T-helper 17 cell (primary cell): ENCODE measurements around the gene NDUFB11. TPM values are rescaled to one million over a fixed set of nuclear protein-coding genes. Genes with fewer than 3 reads are reported as not detected.

Experiments
- ATAC-seq: fragments of 150-1000 bp; cut with Tn5 transposase; 2 replicates; pipeline ENCODE4 v1.10.0; 2021; ENCODE audit warnings: mild to moderate bottlenecking, moderate library complexity
- DNase-seq, 3 donors: peaks; one replicate each; pipeline versions ENCODE4 v3.0.0 to v3.0.0-alpha.2; 2020 to 2021
- H3K9me3 ChIP-seq: one replicate; pipeline ENCODE4 v1.7.0; 2013; ENCODE audit warnings: low read length, mild to moderate bottlenecking; ENCODE audit not compliant: control insufficient read depth, poor library complexity, severe bottlenecking
- H3K27ac Mint-ChIP-seq: one replicate; pipeline ENCODE4 v1.8.0; 2022; ENCODE audit warnings: mild to moderate bottlenecking, moderate library complexity, mixed read lengths
- H3K27me3 Mint-ChIP-seq: one replicate; pipeline ENCODE4 v1.8.0; 2022; ENCODE audit warnings: mixed read lengths
- H3K36me3 Mint-ChIP-seq: one replicate; pipeline ENCODE4 v1.8.0; 2022; ENCODE audit warnings: low read depth, mixed read lengths
- H3K4me1 Mint-ChIP-seq: one replicate; pipeline ENCODE4 v1.8.0; 2022; ENCODE audit warnings: mild to moderate bottlenecking, mixed read lengths
- H3K4me3 Mint-ChIP-seq: one replicate; pipeline ENCODE4 v1.8.0; 2022; ENCODE audit warnings: mild to moderate bottlenecking, moderate library complexity, mixed read lengths
- total RNA-seq, 4 donors: library from RNA in 2 of 4; stranded (reverse) in 2 of 4; gene quantifications; one replicate each; pipeline ENCODE4 v1.2.3 and lab custom pipeline; 2022 to 2026

NDUFB11 gene
- total RNA-seq, result 10 to 100 TPM; 55.4 to 55.6 TPM
- 33.6 to 42.9 reads per million in 2 donors for total RNA-seq (lab: John Stamatoyannopoulos, UW)

DNA sequence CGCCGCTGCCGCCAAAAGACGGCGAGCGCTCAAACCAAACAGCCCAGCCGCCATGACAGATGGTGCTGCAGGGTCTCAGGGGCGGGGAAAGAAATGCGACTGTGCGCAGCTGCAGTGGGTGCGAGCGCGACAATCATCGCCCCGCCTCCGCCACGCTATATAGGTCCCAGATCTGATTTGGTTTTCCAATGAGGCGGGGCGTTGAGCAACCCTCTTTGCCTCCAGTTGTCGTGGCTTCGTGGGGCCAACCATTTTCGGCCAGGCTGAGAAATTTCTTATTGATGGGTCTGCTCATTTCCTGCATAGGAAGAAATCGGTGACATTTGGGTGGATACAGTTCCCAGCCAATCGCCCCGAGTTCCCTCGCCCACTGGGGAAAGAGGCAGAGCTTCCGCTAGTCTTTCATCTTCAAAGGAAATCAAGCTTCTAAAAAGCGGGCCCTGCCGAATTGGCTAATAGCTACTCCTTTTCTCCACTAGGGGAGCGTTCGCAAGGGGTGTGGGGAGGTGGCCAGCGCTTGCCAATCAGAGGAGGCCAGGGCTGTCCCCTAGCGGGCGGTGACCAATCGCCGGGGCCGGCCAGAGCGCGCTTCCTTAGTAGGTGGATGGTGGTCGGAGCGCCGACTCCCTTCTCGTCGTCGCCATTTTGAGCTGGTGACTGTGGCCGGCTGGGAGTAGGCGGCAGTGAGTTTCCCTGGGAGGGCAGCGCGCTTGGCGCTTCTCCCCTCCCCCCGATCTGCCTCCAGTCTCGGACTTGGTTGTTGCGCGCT, at the start of gene NDUFB11, which contains the start of gene RBM10:
NDUFB11 (minus strand) TSS at position 77 of the 769 bp plus-strand sequence; CDS start at position 54, 23 bp downstream.
RBM10 (plus strand) TSS at position 596 of the 769 bp plus-strand sequence. CDS start 2,261 bp downstream, outside the sequence.
- ATAC-seq (peak; percentile 91), DNase-seq (peak; percentile 75 to 84 (median 79))
- H3K27me3 Mint-ChIP-seq, result no peaks in the 10 kb centered on the region
- H3K9me3 ChIP-seq, result no peaks in the 10 kb centered on the region
- H3K4me1 Mint-ChIP-seq, result peaks cover 28% of the 10 kb centered on the region
- peak within 1 kb of the TSS; percentile 98 for H3K4me3 Mint-ChIP-seq
- peak within 1 kb of the TSS; percentile 99 for H3K27ac Mint-ChIP-seq
- peaks cover 7% of the 10 kb centered on the region for H3K36me3 Mint-ChIP-seq

DNA sequence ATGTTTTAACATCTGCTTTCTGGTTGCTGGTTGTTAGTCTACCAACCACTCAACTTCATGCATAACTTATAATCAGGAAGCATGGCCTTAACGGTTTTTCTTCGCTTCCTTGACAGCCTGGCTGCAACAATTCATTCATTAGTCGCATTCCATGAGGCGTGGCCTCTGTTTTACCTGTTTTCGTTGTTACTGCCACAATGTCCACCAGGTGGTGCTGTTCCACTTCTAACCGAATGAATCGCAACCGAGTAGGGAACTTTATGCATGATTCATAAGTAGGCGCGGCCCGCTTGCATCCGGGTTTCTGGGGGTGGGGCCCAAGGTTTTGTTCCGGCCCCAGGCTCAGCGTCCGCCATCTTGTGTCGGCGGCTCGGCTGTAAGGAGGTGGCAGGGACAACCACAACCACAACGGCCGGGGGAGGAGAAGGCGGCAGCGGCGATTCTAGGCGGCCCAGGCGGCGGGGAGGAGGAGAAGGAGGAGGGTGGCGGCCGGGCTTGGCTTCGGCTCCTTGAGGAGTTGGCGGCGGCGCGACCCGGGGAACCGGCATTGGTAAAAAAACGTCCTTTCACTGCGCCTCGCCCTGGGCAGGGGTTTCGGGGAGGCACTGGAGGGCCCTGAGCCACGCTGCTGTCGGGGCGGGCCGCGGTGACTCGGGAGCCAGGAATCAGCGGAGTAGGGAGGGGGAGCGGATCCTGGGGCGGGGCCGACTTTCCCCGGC, 49.1 kb upstream of the NDUFB11 start, which contains the start of gene UBA1:
UBA1 (plus strand) TSS at position 355 of the 719 bp plus-strand sequence. CDS start 4,974 bp downstream, outside the sequence.
- Mint-ChIP-seq H3K27me3 (no peaks in the 10 kb centered on the region), H3K4me3 (peak within 1 kb of the TSS; percentile 96), H3K27ac (peak within 1 kb of the TSS; percentile 89), H3K36me3 (peaks cover 2% of the 10 kb centered on the region), H3K4me1 (peaks cover 31% of the 10 kb centered on the region)
- DNase-seq (peak; percentile 75 to 85 (median 84)), ATAC-seq (peak; percentile 79)
- no peaks in the 10 kb centered on the region for H3K9me3 ChIP-seq

DNA sequence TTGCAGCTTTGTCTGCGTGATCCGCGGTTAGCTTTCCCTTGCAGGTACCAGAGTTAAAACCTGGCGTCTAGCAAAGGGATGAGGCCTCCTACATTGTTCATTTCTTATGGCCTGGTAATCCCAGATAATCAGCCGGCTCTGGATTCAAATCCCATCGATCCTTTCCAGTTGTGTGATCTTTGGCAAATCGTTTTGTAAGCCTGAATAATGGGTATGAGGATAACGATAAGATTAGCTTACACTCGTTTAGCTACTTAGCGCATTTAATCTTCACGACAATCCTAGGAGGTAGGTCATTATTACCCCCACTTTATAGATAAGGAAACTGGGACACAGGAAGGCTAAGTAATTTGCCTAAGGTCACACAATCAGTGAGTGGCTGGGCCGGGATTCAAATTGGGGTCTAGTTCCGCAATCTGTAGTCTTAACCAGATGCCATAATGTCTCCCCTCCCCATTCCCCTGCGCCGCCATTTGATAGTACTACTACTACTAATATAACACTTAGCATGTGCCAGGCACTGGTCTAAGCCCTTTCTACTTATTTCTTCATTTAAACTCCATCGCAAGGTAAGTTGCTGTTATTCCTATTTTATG, 47.4 kb upstream of the NDUFB11 start:
- H3K9me3 ChIP-seq, result no peaks in the 10 kb centered on the region
- DNase-seq (no peak), ATAC-seq (no peak)
- Mint-ChIP-seq H3K4me1 (peaks cover 28% of the 10 kb centered on the region), H3K36me3 (peaks cover 2% of the 10 kb centered on the region), H3K27me3 (no peaks in the 10 kb centered on the region), H3K4me3 (peak overlapping the region; percentile 94), H3K27ac (peak overlapping the region; percentile 97)

DNA sequence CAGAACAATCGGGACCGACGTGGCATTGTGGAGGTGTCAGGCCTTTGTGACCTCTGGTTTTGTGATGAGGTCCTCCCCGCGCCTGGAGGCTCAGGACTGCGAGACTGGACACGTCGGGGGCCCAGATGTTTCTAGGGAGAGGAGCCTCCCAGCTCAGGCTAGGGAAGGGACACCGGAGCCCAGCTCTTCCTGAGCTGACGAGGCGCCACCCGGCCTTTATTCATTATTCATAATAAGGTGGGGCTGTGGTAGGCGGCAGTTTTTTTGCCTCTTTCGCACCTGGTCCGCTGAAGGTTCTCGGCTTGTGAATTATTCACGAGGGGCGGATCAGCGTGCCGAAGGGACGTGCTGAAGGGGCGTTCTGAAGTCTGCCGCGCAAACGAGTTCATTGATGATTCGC, 46.8 kb upstream of the NDUFB11 start:
- no peaks in the 10 kb centered on the region for H3K9me3 ChIP-seq
- H3K4me1 Mint-ChIP-seq, result peaks cover 23% of the 10 kb centered on the region
- DNase-seq, result peak in 2 of 3 donors; percentile 12 to 17
- no peaks in the 10 kb centered on the region for H3K27me3 Mint-ChIP-seq
- H3K36me3 Mint-ChIP-seq, result peaks cover 2% of the 10 kb centered on the region
- ATAC-seq, result peak; percentile 5
- H3K4me3 Mint-ChIP-seq, result peak overlapping the region; percentile 94
- peak overlapping the region; percentile 97 for H3K27ac Mint-ChIP-seq

DNA sequence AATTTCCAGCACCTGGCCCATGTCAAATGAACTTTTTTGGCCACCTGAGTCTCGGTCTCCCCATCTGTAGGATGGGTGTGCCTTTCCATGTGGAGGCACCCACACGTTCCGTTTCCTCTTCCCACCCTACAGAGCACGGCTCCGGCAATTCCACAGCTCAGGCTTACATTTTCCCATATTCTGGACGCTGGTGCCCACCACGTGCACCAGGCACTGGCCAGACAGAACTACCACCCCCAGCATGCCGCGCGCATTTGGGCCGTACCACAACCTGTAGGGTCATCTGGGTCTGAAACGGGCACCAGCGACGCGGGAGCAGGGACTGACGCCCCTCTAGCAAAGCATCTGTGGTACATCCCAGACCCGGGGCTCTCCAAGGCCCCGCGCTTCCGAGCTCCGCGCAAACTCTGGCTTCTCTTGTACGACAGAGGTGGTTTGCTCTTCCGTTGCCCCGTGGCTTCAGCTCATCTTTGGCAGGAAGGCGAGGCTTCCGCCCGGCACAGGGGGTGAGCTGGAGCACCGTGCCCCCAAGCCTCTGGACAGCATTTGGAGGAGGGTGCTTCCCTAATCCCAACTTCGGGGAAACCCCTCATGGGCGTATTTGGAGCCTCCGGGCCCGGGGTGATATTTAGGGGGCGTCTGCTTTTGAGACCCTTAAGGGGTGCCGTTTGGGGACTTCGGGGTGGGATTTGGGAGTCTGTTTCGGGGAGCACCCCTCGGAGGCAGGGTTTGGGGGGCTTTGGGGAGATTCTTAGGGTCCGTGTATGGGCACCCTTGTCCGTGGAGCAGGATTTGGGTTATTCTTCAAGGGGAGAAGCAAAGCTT, 46.2 kb upstream of the NDUFB11 start:
- H3K27me3 Mint-ChIP-seq, result no peaks in the 10 kb centered on the region
- H3K4me3 Mint-ChIP-seq, result peak overlapping the region; percentile 94
- peaks cover 16% of the 10 kb centered on the region for H3K4me1 Mint-ChIP-seq
- H3K36me3 Mint-ChIP-seq, result peaks cover 4% of the 10 kb centered on the region
- DNase-seq (peak; percentile 53 to 66 (median 56)), ATAC-seq (peak; percentile 82)
- no peaks in the 10 kb centered on the region for H3K9me3 ChIP-seq
- H3K27ac Mint-ChIP-seq, result peak overlapping the region; percentile 97

DNA sequence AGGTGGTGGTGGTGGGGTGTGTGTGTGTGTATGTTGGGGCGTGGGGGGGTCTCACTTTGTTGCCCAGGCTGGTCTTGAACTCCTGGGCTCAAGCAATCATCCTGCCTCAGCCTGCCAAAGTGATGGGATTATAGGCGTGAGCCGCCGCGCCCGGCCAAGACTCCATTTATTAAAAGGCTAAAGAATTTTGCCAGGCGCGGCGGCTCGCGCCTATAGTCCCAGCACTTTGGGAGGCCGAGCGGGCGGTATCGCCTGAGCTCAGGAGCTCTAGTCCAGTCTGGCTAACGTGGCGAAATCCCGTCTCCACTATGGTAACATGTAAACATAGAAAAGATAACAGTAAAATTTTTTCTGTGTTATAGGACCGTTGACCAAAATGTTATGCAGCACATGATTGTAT, 45.4 kb upstream of the NDUFB11 start:
- no peak overlapping the region for H3K27ac Mint-ChIP-seq
- peaks cover 14% of the 10 kb centered on the region for H3K4me1 Mint-ChIP-seq
- peaks cover 5% of the 10 kb centered on the region for H3K36me3 Mint-ChIP-seq
- H3K27me3 Mint-ChIP-seq, result no peaks in the 10 kb centered on the region
- no peaks in the 10 kb centered on the region for H3K9me3 ChIP-seq
- H3K4me3 Mint-ChIP-seq, result no peak overlapping the region
- no peak for DNase-seq
- no peak for ATAC-seq

DNA sequence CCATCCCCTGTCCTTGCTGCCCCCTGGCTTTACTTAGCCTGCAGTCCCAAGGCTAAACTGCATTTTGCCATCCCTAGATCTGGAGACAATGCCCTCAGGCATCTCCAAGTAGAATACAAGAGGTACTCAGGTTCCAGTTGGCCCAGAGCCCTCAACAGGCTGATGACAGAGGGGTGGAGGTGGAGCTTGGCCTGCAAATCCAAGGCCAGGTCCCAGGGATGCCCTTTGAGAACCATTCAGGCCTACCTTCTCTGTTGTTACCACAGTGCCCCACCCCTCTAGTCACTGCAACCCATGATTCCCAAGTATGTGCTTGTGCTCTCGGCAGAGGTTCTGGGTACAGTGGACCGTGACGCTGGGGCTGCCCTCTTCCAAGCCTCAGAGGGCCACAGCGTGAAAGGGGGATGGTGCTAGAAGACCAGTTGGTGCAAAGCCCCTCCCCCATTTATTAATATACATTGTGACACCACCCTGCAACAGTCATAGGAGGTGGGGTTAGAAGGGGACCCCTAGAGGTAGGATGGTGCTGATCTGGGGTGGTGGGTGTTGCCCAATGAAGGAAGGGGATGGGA, 42.7 kb upstream of the NDUFB11 start:
- ATAC-seq (no peak), DNase-seq (no peak)
- peaks cover 4% of the 10 kb centered on the region for H3K4me1 Mint-ChIP-seq
- H3K4me3 Mint-ChIP-seq, result peak overlapping the region; percentile 31
- H3K27ac Mint-ChIP-seq, result peak overlapping the region; percentile 78
- H3K9me3 ChIP-seq, result no peaks in the 10 kb centered on the region
- peaks cover 2% of the 10 kb centered on the region for H3K36me3 Mint-ChIP-seq
- H3K27me3 Mint-ChIP-seq, result no peaks in the 10 kb centered on the region

DNA sequence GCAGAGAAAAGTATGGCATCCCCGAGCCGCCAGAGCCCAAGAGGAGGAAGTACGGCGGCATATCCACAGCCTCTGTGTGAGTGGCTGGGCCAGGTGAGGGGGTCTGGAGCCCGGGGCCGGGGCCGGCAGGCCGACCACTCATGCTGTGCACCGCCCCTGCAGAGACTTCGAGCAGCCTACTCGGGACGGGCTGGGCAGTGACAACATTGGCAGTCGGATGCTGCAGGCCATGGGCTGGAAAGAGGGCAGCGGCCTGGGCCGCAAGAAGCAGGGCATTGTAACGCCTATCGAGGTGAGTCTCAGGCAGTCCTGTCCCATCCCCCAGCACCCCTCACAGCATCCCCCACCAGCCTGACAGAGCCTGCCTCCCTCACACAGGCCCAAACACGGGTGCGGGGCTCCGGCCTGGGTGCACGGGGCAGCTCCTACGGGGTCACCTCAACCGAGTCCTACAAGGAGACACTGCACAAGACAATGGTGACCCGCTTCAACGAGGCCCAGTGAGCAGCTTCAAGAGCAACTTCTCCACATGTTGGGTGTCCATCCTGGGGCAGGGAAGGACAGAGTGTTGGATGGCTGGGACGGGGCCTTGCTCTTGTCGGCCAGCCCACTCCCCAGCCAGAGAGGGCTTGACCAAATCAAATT, 41.7 kb upstream of the NDUFB11 start:
- H3K27me3 Mint-ChIP-seq, result no peaks in the 10 kb centered on the region
- peaks cover 2% of the 10 kb centered on the region for H3K36me3 Mint-ChIP-seq
- DNase-seq (no peak), ATAC-seq (no peak)
- H3K27ac Mint-ChIP-seq, result peak overlapping the region; percentile 78
- peaks cover 4% of the 10 kb centered on the region for H3K4me1 Mint-ChIP-seq
- H3K4me3 Mint-ChIP-seq, result no peak overlapping the region
- H3K9me3 ChIP-seq, result no peaks in the 10 kb centered on the region

DNA sequence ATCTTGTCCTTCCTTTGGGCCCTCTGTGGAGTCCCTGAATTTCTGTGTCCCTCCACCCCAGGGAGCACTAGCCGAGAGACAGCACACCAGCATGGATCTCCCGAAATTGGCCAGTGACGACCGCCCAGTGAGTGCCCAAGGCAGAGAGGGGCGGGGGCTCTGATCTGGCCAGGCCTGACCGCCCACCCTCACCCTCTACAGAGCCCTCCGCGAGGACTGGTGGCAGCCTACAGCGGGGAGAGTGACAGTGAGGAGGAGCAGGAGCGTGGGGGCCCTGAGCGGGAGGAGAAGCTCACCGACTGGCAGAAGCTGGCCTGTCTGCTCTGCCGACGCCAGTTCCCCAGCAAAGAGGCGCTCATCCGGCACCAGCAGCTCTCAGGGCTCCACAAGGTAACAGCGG, 40.7 kb upstream of the NDUFB11 start:
- DNase-seq (no peak), ATAC-seq (no peak)
- Mint-ChIP-seq H3K36me3 (peaks cover 8% of the 10 kb centered on the region), H3K27me3 (no peaks in the 10 kb centered on the region), H3K4me1 (no peaks in the 10 kb centered on the region), H3K27ac (no peak overlapping the region), H3K4me3 (peak overlapping the region; percentile 25)
- no peaks in the 10 kb centered on the region for H3K9me3 ChIP-seq

DNA sequence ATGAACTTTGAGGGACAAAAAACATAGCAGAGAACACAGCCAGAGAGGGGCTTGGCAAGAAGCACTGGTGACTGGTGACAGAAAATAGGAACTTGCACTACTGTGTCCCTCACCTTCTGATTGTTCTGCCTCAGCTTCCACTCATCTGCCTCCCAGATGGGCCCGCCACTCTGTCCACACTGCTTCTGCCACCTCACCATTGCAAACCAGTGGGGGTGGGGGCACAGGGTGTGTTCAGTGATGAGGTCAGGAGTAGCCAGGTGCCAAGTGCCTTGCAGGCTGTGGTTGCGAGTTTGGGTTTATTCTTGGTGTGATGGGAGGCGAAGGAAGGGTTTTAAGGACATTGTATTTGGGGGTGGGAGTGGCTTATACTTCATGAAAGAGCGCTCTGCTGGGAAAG, 40.0 kb upstream of the NDUFB11 start:
- no peak for ATAC-seq
- peaks cover 8% of the 10 kb centered on the region for H3K36me3 Mint-ChIP-seq
- DNase-seq, result no peak
- H3K27ac Mint-ChIP-seq, result peak overlapping the region; percentile 32
- no peak overlapping the region for H3K4me3 Mint-ChIP-seq
- H3K27me3 Mint-ChIP-seq, result no peaks in the 10 kb centered on the region
- H3K4me1 Mint-ChIP-seq, result no peaks in the 10 kb centered on the region
- no peaks in the 10 kb centered on the region for H3K9me3 ChIP-seq

DNA sequence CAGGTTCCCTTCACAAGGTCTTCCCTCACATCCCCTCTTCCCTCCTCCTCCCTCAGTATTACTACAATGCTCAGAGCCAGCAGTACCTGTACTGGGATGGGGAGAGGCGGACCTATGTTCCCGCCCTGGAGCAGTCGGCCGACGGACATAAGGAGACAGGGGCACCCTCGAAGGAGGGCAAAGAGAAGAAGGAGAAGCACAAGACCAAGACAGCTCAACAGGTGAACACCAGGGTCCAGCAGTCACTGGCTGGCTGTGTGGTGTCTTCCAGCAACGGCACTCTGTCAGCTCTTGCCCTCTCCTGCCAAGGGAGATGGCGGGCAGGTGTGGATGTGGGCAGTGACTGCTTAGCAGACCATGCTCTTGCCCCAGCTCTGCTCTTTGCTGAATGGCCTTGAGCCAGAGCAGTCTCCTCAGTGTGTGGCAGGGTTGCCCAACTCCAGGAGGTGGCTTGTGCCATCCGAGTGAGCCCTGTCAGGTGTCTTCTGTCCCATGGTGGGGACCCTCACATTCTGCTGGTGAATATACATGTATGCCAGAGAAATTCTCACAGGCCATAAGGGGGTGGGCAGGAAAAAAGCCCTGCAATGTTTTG, 37.7 kb upstream of the NDUFB11 start:
- DNase-seq (no peak), ATAC-seq (no peak)
- no peaks in the 10 kb centered on the region for H3K9me3 ChIP-seq
- no peak overlapping the region for H3K4me3 Mint-ChIP-seq
- H3K27me3 Mint-ChIP-seq, result no peaks in the 10 kb centered on the region
- peaks cover 8% of the 10 kb centered on the region for H3K36me3 Mint-ChIP-seq
- no peak overlapping the region for H3K27ac Mint-ChIP-seq
- H3K4me1 Mint-ChIP-seq, result no peaks in the 10 kb centered on the region
